Cardiac fibroblast (primary cell): ENCODE data around the gene TSPOAP1.

ENCODE experiments used
- DNase-seq, 2 donors: peaks; one replicate each; pipeline versions ENCODE4 v3.0.0 to v3.0.0-alpha.2; 2010; ENCODE audit warnings: low read depth in 2 of 2
- H3K4me3 ChIP-seq, 2 donors: replicated peaks in 1 of 2; 1 replicate in 1 of 2; 2 replicates in 1 of 2; pipeline ENCODE4 v1.5.1; 2011; ENCODE audit warnings: low read depth in 2 of 2, low read length in 2 of 2, mild to moderate bottlenecking in 2 of 2, moderate library complexity in 1 of 2
- TF ChIP-seq, protein P1 (sequence below): IDR thresholded peaks from one replicate; pipeline ENCODE4 v1.5.1; 2011; ENCODE audit warnings: low read depth, mild to moderate bottlenecking, low read length, inconsistent platforms

TSPOAP1 gene

DNA sequence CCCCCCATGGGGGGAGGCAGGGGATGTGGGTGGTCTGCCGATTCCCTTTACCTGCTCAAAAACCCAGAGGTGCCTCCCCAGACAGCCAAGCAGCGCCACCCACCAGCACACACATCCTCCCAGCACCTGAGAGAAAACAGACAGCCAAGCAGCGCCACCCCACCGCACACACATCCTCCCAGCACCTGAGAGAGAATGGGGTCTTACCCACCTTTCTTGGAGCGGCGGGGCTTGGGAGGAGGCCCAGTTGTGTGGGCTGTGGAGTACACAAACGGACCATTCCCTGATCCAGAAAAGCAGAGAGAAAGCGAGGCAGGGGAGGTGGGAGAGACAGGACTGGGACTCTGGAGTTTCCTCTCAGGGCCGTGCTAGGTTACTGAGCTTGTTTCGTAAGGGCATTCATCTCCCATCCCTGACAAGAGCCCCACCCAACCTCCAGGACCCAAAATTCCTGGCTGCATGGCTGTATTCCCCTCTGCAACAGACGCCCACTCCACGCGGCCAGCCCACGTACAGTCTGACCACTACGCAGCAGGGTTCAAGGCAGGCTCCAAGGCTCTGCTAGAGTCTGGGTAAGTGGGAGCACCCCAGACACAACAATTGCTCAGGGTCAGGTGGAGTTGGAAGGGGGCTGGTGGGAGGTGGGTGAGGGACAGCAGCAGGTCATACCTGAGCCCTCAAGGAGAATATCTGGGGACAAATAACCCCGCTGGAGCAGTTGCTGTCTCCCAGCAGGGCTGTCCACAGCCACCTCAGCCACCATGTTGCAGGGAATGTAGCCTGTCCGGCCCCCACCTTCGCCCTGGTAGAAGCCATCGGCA is 22.3 kb downstream of the TSPOAP1 start:
- H3K4me3 ChIP-seq: no peak overlapping the region
- TF ChIP-seq, protein P1, sequence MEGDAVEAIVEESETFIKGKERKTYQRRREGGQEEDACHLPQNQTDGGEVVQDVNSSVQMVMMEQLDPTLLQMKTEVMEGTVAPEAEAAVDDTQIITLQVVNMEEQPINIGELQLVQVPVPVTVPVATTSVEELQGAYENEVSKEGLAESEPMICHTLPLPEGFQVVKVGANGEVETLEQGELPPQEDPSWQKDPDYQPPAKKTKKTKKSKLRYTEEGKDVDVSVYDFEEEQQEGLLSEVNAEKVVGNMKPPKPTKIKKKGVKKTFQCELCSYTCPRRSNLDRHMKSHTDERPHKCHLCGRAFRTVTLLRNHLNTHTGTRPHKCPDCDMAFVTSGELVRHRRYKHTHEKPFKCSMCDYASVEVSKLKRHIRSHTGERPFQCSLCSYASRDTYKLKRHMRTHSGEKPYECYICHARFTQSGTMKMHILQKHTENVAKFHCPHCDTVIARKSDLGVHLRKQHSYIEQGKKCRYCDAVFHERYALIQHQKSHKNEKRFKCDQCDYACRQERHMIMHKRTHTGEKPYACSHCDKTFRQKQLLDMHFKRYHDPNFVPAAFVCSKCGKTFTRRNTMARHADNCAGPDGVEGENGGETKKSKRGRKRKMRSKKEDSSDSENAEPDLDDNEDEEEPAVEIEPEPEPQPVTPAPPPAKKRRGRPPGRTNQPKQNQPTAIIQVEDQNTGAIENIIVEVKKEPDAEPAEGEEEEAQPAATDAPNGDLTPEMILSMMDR: no peak
- DNase-seq: no peak

DNA sequence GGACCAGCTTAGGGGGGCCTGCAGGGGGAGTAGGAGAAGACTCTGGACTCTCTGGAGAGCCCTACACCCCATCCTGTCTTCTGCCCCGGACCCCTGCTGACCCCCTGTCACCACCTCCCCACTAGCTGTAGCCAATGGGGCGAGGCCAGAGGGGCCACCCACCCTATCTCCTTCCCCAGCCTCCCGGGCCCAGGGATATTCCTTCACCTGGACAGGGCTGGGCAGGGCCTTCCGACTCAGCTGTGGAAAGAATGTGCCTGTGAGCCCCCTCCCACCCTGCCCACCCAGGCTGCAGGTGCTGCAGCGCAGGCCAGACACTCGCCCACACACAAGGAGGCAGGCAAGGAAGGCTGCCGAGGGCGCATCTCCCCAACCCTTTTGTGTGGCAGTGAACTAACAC is 23.0 kb downstream of the TSPOAP1 start:
- no peak overlapping the region for H3K4me3 ChIP-seq
- DNase-seq: no peak
- TF ChIP-seq, protein P1: no peak

DNA sequence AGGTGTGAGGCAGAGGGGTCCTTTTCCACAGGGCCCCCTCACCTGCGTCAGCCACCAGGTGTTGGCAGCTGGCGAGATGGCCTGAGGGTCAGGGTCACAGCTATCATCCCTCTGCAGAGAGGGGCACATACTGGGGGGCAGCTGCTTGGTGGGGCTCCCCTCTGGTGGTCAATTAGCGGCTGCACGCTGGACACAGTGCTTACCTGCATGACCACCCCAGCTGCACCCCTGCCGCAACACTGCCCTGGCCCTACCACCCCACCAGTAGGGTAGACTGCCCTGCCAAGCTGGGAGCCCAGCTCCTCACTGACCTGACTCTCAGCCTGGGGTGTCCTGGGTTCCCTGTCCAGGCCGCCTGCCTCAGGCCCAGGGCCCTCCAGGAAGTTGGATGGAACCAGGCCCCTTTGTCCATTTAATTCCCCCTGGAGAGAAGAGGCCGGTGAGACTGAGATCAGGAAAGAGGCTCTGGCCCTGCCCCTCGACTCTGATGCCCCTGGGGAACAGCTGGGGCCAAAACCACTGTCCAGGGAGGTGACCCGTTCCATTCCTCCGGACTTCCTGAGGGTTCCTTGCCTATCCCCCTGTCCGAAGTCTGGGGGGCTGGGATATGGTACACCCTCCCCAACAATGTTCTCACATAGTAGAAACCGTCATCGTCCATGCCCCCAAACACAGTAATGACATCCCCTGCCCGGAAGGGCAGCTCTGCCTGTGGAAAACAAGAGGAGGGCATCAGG is 23.7 kb downstream of the TSPOAP1 start:
- H3K4me3 ChIP-seq: no peak overlapping the region
- no peak for DNase-seq
- TF ChIP-seq, protein P1: no peak

DNA sequence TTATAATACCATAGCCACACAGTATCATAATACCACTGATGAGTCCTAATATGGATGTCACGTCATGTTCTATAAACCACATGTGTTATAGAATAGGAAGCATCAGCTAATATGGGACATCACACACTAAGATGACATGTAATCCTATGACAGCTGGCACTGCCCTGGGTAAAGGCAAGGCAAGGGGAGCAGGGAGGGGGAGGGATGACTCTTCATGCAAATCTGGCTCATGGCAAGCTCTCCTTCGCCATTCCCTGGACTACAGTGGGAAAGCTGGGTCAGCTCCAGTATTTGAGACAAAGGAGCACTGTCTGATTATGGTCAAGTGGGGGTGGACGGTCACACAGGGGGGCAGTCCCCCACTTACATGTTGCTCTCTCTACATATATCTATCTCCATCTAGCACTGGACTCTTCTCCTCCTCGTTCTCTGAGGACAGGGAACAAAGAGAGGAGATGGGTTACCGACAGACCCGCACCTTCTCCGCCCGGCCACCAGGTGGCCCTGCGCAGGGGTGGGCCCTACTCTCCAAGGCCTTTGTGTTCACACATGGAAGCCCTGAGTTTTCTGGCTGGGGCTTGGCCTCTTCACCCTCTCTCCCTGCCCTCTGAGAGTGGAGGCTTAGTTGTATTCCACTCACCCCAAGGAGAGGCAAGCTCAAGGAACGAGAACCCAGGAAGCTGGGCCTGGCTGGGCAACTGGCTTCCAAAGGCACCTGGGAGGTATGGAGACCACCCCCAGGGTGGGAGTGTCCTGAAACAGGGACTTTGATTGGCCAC is 24.4 kb downstream of the TSPOAP1 start:
- DNase-seq: peak; percentile 39 to 52
- TF ChIP-seq, protein P1: peak; percentile 81

DNA sequence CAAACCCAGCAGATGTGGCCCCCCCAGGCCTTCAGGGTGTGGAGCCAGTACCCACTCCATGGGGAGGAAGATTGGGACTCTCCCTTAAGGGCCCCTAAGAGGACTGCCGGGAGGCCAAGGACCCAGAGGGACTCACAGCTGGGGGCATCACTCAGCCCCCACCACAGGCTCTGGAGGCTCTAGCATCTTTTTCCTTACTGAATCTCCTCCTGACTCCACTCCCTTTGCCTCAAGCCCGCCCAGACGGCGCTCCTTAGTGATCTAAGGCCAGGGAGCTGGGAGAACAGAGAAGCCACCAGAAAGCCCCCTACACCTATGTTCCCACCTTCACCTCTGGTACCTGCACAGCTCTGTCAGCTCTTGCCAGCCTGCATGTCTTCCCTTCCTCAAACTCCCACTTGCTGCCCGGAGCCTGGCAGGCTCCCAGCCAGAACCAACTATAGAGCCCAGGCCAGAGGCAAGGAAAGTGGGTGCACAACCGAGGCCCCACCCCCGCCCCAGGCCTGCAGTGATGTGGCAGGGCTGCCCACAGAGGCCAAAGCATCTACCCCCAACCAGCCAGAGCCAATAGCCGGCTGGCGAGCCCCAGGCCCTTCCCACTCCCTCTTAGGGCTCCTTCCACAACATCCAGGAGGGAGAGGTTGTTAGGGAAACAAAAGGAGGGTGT is 25.5 kb downstream of the TSPOAP1 start:
- DNase-seq: no peak
- TF ChIP-seq, protein P1: no peak
- no peak overlapping the region for H3K4me3 ChIP-seq

More for the DNA sequence above, 24.4 kb downstream of the TSPOAP1 start:
- H3K4me3 ChIP-seq: no peak overlapping the region
